Parathyroid adenoma (tissue), 2 donors: ENCODE measurements around the gene FSTL4.

Source experiments
- H2AFZ ChIP-seq: fragments of 300-600 bp; sonication (generic); one replicate; pipeline ENCODE4 v1.7.0; 2017; ENCODE audit warnings: antibody characterized with exemption, mild to moderate bottlenecking
- H3K27ac ChIP-seq: fragments of 300-600 bp; sonication (generic); one replicate; pipeline ENCODE4 v1.7.0; 2017
- H3K27me3 ChIP-seq: fragments of 300-600 bp; sonication (generic); one replicate; pipeline ENCODE4 v1.7.0; 2017; ENCODE audit warnings: low read length; ENCODE audit not compliant: control insufficient read depth, insufficient read depth
- H3K36me3 ChIP-seq: fragments of 300-600 bp; sonication (generic); one replicate; pipeline ENCODE4 v1.7.0; 2017; ENCODE audit warnings: low read length; ENCODE audit not compliant: control insufficient read depth, insufficient read depth
- H3K4me1 ChIP-seq: fragments of 300-600 bp; sonication (generic); one replicate; pipeline ENCODE4 v1.7.0; 2017; ENCODE audit warnings: control low read depth
- H3K4me2 ChIP-seq: fragments of 300-600 bp; sonication (generic); one replicate; pipeline ENCODE4 v1.7.0; 2017; ENCODE audit warnings: low read length
- H3K4me3 ChIP-seq: fragments of 300-600 bp; sonication (generic); one replicate; pipeline ENCODE4 v1.7.0; 2017; ENCODE audit warnings: low read depth, low read length
- H3K79me2 ChIP-seq: fragments of 300-600 bp; sonication (generic); one replicate; pipeline ENCODE4 v1.7.0; 2017; ENCODE audit warnings: control low read depth
- H3K9ac ChIP-seq: fragments of 300-600 bp; sonication (generic); one replicate; pipeline ENCODE4 v1.7.0; 2017; ENCODE audit warnings: mild to moderate bottlenecking
- H3K9me3 ChIP-seq: fragments of 300-600 bp; sonication (generic); one replicate; pipeline ENCODE4 v1.7.0; 2017; ENCODE audit warnings: low read length; ENCODE audit not compliant: control insufficient read depth
- TF ChIP-seq, protein P1 (sequence below): fragments of 300-600 bp; sonication (generic); IDR thresholded peaks from one replicate; pipeline ENCODE4 v1.7.0; 2017; ENCODE audit warnings: antibody characterized with exemption, mild to moderate bottlenecking
- donor health status: primary hyperparathyroidism.

FSTL4 gene

DNA sequence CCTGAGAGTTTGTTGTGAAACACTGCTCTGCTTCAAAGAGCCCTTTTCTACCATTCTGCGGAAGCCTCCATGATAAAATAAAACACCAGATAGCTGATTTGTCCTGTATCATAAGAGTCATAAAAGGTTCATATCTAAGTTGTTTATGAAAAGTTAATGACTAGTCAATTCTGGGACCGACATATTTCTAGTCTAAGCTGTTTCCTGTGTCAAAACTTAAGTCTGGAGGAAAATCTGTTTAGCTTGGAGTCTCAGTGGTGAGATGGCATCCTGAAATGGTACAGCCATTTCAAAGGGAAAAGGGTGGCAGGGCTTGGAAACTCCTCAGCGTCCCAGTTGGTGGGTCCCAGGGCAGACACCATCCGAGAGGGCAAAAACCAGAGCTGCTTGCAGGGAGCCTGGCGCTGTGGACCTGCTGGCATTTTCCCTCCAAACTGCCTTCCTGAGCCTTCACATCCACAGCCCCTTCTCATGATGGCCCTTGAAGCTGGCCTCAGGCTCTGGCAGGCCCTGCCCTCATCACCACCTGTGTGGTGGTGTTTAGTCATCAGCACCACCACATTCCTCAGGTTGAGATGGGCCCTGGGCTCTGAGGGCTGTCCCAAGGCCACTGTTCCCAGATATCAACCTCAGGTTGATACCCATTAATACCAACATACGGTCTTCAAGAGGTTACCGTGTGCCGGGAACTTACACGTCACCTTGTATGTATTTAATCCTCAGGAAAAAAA lies 376.5 kb downstream of the FSTL4 start:
- TF ChIP-seq, protein P1, sequence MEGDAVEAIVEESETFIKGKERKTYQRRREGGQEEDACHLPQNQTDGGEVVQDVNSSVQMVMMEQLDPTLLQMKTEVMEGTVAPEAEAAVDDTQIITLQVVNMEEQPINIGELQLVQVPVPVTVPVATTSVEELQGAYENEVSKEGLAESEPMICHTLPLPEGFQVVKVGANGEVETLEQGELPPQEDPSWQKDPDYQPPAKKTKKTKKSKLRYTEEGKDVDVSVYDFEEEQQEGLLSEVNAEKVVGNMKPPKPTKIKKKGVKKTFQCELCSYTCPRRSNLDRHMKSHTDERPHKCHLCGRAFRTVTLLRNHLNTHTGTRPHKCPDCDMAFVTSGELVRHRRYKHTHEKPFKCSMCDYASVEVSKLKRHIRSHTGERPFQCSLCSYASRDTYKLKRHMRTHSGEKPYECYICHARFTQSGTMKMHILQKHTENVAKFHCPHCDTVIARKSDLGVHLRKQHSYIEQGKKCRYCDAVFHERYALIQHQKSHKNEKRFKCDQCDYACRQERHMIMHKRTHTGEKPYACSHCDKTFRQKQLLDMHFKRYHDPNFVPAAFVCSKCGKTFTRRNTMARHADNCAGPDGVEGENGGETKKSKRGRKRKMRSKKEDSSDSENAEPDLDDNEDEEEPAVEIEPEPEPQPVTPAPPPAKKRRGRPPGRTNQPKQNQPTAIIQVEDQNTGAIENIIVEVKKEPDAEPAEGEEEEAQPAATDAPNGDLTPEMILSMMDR, result no peak

DNA sequence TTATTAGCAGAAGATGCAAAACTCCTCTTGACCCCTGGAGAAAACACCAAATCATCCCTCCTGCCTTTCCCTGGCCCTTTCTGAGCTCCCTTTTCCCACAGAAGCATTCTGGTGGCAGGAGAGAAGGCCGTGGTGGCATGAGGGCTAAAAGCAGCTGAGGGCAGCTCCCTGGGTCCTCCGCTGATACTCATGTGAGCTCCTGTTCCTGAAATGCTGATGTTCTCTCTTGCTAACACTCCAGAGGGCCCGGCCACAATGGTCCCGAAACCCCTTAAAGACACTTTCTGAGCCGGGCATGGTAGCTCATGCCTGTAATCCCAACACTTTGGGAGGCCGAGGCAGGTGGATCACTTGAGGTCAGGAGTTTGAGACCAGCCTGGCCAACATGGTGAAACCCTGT lies 377.4 kb downstream of the FSTL4 start:
- no peak overlapping the region for H3K27ac ChIP-seq
- H3K9me3 ChIP-seq, result no peaks in the 10 kb centered on the region
- H3K4me2 ChIP-seq, result no peak overlapping the region
- H2AFZ ChIP-seq, result no peak overlapping the region
- TF ChIP-seq, protein P1, result no peak
- H3K4me3 ChIP-seq, result no peak overlapping the region
- no peaks in the 10 kb centered on the region for H3K79me2 ChIP-seq
- H3K27me3 ChIP-seq, result no peaks in the 10 kb centered on the region
- no peak overlapping the region for H3K9ac ChIP-seq
- H3K4me1 ChIP-seq, result peaks cover 12% of the 10 kb centered on the region
- H3K36me3 ChIP-seq, result no peaks in the 10 kb centered on the region

More for the DNA sequence above, 376.5 kb downstream of the FSTL4 start:
- no peak overlapping the region for H3K4me3 ChIP-seq
- no peaks in the 10 kb centered on the region for H3K27me3 ChIP-seq
- H3K9me3 ChIP-seq, result no peaks in the 10 kb centered on the region
- H3K79me2 ChIP-seq, result no peaks in the 10 kb centered on the region
- H3K27ac ChIP-seq, result no peak overlapping the region
- H2AFZ ChIP-seq, result no peak overlapping the region
- H3K4me2 ChIP-seq, result no peak overlapping the region
- no peak overlapping the region for H3K9ac ChIP-seq
- H3K36me3 ChIP-seq, result no peaks in the 10 kb centered on the region
- peaks cover 19% of the 10 kb centered on the region for H3K4me1 ChIP-seq

DNA sequence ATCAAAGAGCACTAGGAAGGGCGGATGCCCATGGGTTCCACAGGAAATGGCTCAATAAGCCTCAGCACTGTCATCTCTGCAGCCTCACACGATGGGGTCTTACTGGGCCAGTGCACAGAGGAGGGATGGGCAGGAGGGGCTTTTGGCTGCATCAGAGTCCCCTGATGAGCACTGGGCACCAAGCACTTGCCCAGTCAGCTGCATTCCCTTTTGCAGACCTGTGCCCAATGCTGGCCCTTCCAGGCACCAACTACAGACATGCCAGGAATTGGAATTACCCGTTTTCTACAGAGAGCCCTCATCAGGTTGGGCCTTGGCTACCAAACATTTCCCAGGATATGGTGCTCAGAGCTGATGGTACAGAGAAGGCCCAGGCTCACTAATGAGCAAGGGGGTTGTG lies 378.1 kb downstream of the FSTL4 start:
- no peak overlapping the region for H2AFZ ChIP-seq
- no peaks in the 10 kb centered on the region for H3K9me3 ChIP-seq
- no peak overlapping the region for H3K27ac ChIP-seq
- H3K4me2 ChIP-seq, result no peak overlapping the region
- TF ChIP-seq, protein P1, result no peak
- H3K9ac ChIP-seq, result no peak overlapping the region
- peaks cover 12% of the 10 kb centered on the region for H3K4me1 ChIP-seq
- no peaks in the 10 kb centered on the region for H3K79me2 ChIP-seq
- no peak overlapping the region for H3K4me3 ChIP-seq
- H3K36me3 ChIP-seq, result no peaks in the 10 kb centered on the region
- no peaks in the 10 kb centered on the region for H3K27me3 ChIP-seq

DNA sequence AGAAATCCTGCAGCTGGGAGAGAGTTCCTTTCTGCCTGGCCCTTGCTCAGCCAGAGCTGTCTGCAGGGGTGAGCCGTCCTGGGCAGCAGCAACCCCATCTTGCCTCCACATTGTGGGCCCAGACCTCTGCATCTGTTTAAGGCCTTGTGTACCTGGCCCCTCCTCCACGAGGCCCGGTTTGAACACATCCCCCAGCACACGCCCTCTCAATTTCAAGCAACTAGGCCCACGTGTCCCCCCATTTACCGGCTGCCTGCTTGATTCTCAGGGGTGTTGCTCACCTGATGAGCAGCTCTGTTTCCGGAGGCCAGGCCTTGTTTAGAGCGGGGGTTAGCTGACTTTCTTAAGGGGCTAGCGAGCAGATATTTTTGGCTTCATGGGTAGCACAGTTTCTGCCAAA lies 378.7 kb downstream of the FSTL4 start:
- Histone ChIP-seq H3K4me1 (peaks cover 12% of the 10 kb centered on the region), H3K9ac (no peak overlapping the region), H3K27ac (no peak overlapping the region), H3K27me3 (no peaks in the 10 kb centered on the region), H3K36me3 (no peaks in the 10 kb centered on the region), H3K4me3 (no peak overlapping the region), H2AFZ (no peak overlapping the region), H3K4me2 (no peak overlapping the region), H3K9me3 (no peaks in the 10 kb centered on the region), H3K79me2 (no peaks in the 10 kb centered on the region)
- TF ChIP-seq, protein P1, result no peak

DNA sequence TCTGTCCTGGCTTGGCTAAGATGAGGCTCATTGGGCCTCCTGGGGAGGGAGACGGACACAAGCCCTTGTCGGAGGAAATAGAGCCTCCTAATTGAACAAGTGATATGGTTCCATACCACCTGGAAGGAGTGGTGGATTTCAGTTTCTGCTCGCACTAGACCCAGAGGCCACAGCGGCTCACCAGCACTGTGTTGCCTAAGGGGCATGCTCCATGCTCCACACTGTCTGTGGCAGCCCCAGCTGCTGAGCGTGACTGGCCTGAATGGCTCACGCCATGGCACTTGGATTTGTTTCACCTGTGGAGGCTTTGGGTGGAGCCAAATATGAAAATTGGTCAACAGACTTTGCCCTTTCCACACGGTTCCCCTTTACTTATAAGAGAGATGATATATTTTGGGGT lies 379.4 kb downstream of the FSTL4 start:
- H3K9me3 ChIP-seq, result no peaks in the 10 kb centered on the region
- TF ChIP-seq, protein P1, result no peak

More for the DNA sequence above, 379.4 kb downstream of the FSTL4 start:
- Histone ChIP-seq H2AFZ (no peak overlapping the region), H3K9ac (no peak overlapping the region), H3K27me3 (no peaks in the 10 kb centered on the region), H3K4me3 (no peak overlapping the region), H3K4me2 (no peak overlapping the region), H3K4me1 (peaks cover 12% of the 10 kb centered on the region), H3K36me3 (no peaks in the 10 kb centered on the region), H3K79me2 (no peaks in the 10 kb centered on the region), H3K27ac (no peak overlapping the region)
